22Rv1 (cell line): ENCODE results near the gene TNNI2.

Experiments
- CTCF ChIP-seq: fragments of 450-650 bp; IDR thresholded peaks from 2 replicates; pipeline ENCODE4 v1.5.1; 2017; ENCODE audit warnings: mild to moderate bottlenecking
- ZFX ChIP-seq: fragments of 450-650 bp; IDR thresholded peaks from 2 replicates; pipeline ENCODE4 v1.6.1; 2017; ENCODE audit warnings: antibody characterized with exemption, borderline replicate concordance

- TF ChIP-seq CTCF = no peak
- TF ChIP-seq ZFX = no peak
Measured at GRCh38 chr11:1792461-1792860, 46.3 kb upstream of the TNNI2 start.
